Esophagus squamous epithelium (tissue), 5 donors: ENCODE results near the gene WDR36. TPM values are rescaled to one million over a fixed set of nuclear protein-coding genes. Genes with fewer than 3 reads are reported as not detected.

Experiments used
- DNase-seq: peaks from one replicate; lab custom pipeline; 2025; lab: John Stamatoyannopoulos, UW
- H3K27ac ChIP-seq, 4 donors: fragments of 200-600 bp; sonication (generic); one replicate each; pipeline ENCODE4 v1.5.1; 2016 to 2019; ENCODE audit warnings: mild to moderate bottlenecking in 1 of 4
- H3K27me3 ChIP-seq, 4 donors: fragments of 200-600 bp; sonication (generic); 1 replicate in 3 of 4; 2 replicates in 1 of 4; pipeline versions ENCODE4 v1.5.1 to v1.6.0; 2017 to 2021; ENCODE audit warnings: antibody characterized with exemption in 1 of 4
- H3K36me3 ChIP-seq, 3 donors: fragments of 200-600 bp; sonication (generic); one replicate each; pipeline ENCODE4 v1.5.1; 2016 to 2019
- H3K4me1 ChIP-seq, 3 donors: fragments of 200-600 bp; sonication (generic); one replicate each; pipeline ENCODE4 v1.5.1; 2017 to 2019
- H3K4me3 ChIP-seq, 4 donors: fragments of 200-600 bp; sonication (generic); 1 replicate in 3 of 4; 2 replicates in 1 of 4; pipeline ENCODE4 v1.5.1; 2016 to 2019; ENCODE audit warnings: mild to moderate bottlenecking in 2 of 4, moderate library complexity in 1 of 4
- H3K9me3 ChIP-seq, 3 donors: fragments of 200-600 bp; sonication (generic); one replicate each; pipeline ENCODE4 v1.5.1; 2016 to 2019
- CTCF ChIP-seq, 6 experiments: fragments of 450-650 bp in 4 of 6; fragments of 200-600 bp in 2 of 6; sonication (generic) in 2 of 6; IDR thresholded peaks; one replicate each; pipeline ENCODE4 v1.5.1; 2016 to 2019; ENCODE audit warnings: antibody characterized with exemption in 6 of 6, mild to moderate bottlenecking in 4 of 6, moderate library complexity in 4 of 6
- POLR2A ChIP-seq, 4 donors: fragments of 450-650 bp; IDR thresholded peaks; one replicate each; pipeline ENCODE4 v1.6.1; 2017; ENCODE audit warnings: antibody characterized with exemption in 4 of 4, mild to moderate bottlenecking in 4 of 4, moderate library complexity in 3 of 4
- WGBS, 2 donors: methylation state at CpG; one replicate each; pipeline ENCODE4 v1.1.5; 2018; 5-methylcytosine and 5-hydroxymethylcytosine counted together
- intact Hi-C: fragments of 100-400 bp; cut with DNase I; formaldehyde crosslinking; loops from one replicate; pipeline ENCODE4 v1.15.0; 2022
- total RNA-seq, 4 donors: library from RNA; depleted of rRNA; stranded (reverse); fragments of >200 nt; gene quantifications; one replicate each; pipeline ENCODE4 v1.1.0, GENCODE V29; 2016
- donor health status: DM: yes; HTN: yes; CAD: no.

WDR36 gene
- total RNA-seq, 4 donors from 2014 or later: 13.7 to 42.5 (median 28.3) TPM

GRCh38 chr5:111144352-111144930, 52.3 kb downstream of the WDR36 start:
- no peak for DNase-seq
- no peaks in the 10 kb centered on the region for H3K27me3 ChIP-seq
- no peaks in the 10 kb centered on the region for H3K9me3 ChIP-seq
- 19 to 42% methylated on average over 1 of the region's 1 CpG for WGBS, 2 donors
- no peak overlapping the region for H3K4me3 ChIP-seq
- no peaks in the 10 kb centered on the region for H3K36me3 ChIP-seq
- intact Hi-C loops: no loop called here
- TF ChIP-seq CTCF (IDR thresholded peaks at IDR 0.05) (no peak), POLR2A (IDR thresholded peaks at IDR 0.05) (no peak)
- peaks cover 0 to 8% (median 0%) of the 10 kb centered on the region in 3 donors for H3K4me1 ChIP-seq
- no peak overlapping the region for H3K27ac ChIP-seq

- Histone ChIP-seq H3K4me3 (no peak overlapping the region), H3K4me1 (peaks cover 0 to 8% (median 0%) of the 10 kb centered on the region in 3 donors), H3K27me3 (no peaks in the 10 kb centered on the region), H3K36me3 (no peaks in the 10 kb centered on the region), H3K9me3 (no peaks in the 10 kb centered on the region), H3K27ac (no peak overlapping the region)
- intact Hi-C loops: no loop called here
- no peak for DNase-seq
- 37 to 72% methylated on average over 2 of the region's 2 CpGs for WGBS, 2 donors
- TF ChIP-seq CTCF (IDR thresholded peaks at IDR 0.05): no peak
- no peak for TF ChIP-seq POLR2A (IDR thresholded peaks at IDR 0.05)
Observed at GRCh38 chr5:111146053-111146452, 53.9 kb downstream of the WDR36 start.

GRCh38 chr5:111147502-111147901, 55.4 kb downstream of the WDR36 start:
- Histone ChIP-seq H3K27me3 (no peaks in the 10 kb centered on the region), H3K9me3 (no peaks in the 10 kb centered on the region), H3K4me3 (no peak overlapping the region), H3K36me3 (no peaks in the 10 kb centered on the region), H3K4me1 (peaks cover 0 to 8% (median 0%) of the 10 kb centered on the region in 3 donors), H3K27ac (no peak overlapping the region)
- WGBS, 2 donors: 89 to 92% methylated on average over 3 of the region's 3 CpGs
- no peak for TF ChIP-seq POLR2A (IDR thresholded peaks at IDR 0.05)
- no peak for TF ChIP-seq CTCF (IDR thresholded peaks at IDR 0.05)
- intact Hi-C loops: no loop called here
- DNase-seq: no peak

- intact Hi-C loops: loop anchor here (10.0 kb wide), 1 partner anchor 993 kb away; no protein-coding TSS in a partner anchor
- 50 to 51% methylated on average over 2 of the region's 2 CpGs for WGBS, 2 donors
- no peak overlapping the region for H3K4me3 ChIP-seq
Observed at GRCh38 chr5:111151998-111152397, 59.9 kb downstream of the WDR36 start.

More at GRCh38 chr5:111151998-111152397, 59.9 kb downstream of the WDR36 start:
- TF ChIP-seq CTCF (IDR thresholded peaks at IDR 0.05): no peak
- H3K4me1 ChIP-seq: no peaks in the 10 kb centered on the region
- no peak for DNase-seq
- no peaks in the 10 kb centered on the region for H3K9me3 ChIP-seq
- H3K36me3 ChIP-seq: no peaks in the 10 kb centered on the region
- H3K27ac ChIP-seq: no peak overlapping the region
- H3K27me3 ChIP-seq: no peaks in the 10 kb centered on the region
